Rectal smooth muscle tissue (tissue), 1 donor: Measurements from ENCODE around the gene CPNE6.
A peak's percentile ranks its signal among the peaks of the same experiment; 100 is the strongest.
"Not testable (repeated sequence)": the region's sequence is repeated elsewhere in the genome, so short reads cannot be mapped to it uniquely, and the experiment has no call there.

ENCODE experiments used
- H3K27ac ChIP-seq: one replicate; pipeline ENCODE4 v1.7.0; 2013; ENCODE audit warnings: low read depth, low read length, inconsistent platforms
- H3K27me3 ChIP-seq: one replicate; pipeline ENCODE4 v1.7.0; 2013; ENCODE audit warnings: low read length; ENCODE audit not compliant: control insufficient read depth, insufficient read depth
- H3K36me3 ChIP-seq: one replicate; pipeline ENCODE4 v1.7.0; 2013; ENCODE audit warnings: low read length; ENCODE audit not compliant: control insufficient read depth, insufficient read depth
- H3K4me1 ChIP-seq: one replicate; pipeline ENCODE4 v1.7.0; 2013; ENCODE audit warnings: low read length; ENCODE audit not compliant: control insufficient read depth, insufficient read depth
- H3K4me3 ChIP-seq: one replicate; pipeline ENCODE4 v1.7.0; 2013; ENCODE audit warnings: low read length
- H3K9ac ChIP-seq: one replicate; pipeline ENCODE4 v1.7.0; 2013; ENCODE audit warnings: low read length

The CPNE6 gene

DNA sequence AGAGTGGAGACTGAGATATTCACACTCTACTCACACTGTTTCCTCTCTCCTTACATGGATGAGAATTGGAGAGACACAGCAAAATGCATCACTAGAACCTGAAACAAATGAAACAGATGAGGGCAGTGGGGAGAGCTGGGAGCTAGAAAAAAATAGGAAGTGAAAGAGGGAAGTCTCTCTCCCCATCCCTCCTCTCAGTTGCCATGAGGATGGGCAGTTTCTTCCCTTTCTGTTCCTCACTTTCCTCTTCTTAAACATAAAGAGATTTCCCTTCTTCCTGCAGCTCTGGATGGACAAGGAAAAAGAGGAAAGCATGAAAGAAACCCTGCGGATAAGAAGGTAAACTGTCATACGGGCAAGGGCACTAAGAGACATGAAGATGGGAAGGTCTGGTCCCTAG lies 22.4 kb upstream of the CPNE6 start:
- not testable (repeated sequence) for H3K36me3 ChIP-seq, H3K4me3 ChIP-seq, H3K27me3 ChIP-seq, H3K4me1 ChIP-seq, H3K27ac ChIP-seq, H3K9ac ChIP-seq

DNA sequence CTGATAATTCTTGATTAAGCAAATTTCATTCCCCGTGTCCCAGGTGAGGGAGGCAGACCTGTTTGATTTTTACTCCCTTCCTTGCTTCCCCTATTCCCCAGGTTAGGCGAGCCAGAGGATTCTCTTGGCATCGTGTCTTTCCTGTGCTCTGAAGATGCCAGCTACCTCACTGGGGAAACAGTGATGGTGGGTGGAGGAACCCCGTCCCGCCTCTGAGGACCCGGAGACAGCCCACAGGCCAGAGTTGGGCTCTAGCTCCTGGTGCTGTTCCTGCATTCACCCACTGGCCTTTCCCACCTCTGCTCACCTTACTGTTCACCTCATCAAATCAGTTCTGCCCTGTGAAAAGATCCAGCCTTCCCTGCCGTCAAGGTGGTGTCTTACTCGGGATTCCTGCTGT lies 20.6 kb upstream of the CPNE6 start:
- H3K4me3 ChIP-seq, H3K36me3 ChIP-seq, H3K27me3 ChIP-seq, H3K9ac ChIP-seq, H3K4me1 ChIP-seq, H3K27ac ChIP-seq: not testable (repeated sequence)

DNA sequence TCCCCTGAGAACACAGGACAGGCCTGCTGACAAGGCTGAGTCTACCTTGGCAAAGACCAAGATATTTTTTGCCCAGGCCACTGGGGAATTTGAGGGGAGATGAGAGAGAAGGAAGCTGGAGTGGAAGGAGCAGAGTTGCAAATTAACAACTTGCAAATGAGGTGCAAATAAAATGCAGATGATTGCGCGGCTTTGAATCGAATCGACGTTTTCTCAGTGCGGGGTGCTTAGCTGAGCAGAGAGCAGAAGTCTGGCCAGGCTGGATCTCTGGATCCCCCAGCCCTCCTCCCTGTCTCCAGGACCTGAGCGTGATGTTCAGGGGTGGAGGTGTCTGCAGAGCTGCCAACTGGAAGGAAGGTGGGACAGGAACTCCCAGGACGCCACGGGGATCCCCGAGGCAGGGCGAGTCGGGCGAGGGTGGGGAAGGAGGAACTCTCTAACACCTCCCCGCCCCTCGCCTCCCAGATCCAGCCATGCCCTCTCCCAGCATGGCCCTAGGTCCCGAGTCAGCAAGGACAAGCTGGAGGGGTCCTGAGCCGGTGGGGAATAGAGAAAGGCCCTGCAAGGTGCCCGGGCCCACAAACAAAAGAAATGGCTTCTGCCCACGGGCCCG lies 20.1 kb upstream of the CPNE6 start:
- Histone ChIP-seq H3K27ac (peak overlapping the region; percentile 65), H3K4me3 (peak overlapping the region; percentile 73), H3K9ac (peak overlapping the region; percentile 53), H3K36me3 (no peaks in the 10 kb centered on the region), H3K27me3 (no peaks in the 10 kb centered on the region), H3K4me1 (no peaks in the 10 kb centered on the region)

DNA sequence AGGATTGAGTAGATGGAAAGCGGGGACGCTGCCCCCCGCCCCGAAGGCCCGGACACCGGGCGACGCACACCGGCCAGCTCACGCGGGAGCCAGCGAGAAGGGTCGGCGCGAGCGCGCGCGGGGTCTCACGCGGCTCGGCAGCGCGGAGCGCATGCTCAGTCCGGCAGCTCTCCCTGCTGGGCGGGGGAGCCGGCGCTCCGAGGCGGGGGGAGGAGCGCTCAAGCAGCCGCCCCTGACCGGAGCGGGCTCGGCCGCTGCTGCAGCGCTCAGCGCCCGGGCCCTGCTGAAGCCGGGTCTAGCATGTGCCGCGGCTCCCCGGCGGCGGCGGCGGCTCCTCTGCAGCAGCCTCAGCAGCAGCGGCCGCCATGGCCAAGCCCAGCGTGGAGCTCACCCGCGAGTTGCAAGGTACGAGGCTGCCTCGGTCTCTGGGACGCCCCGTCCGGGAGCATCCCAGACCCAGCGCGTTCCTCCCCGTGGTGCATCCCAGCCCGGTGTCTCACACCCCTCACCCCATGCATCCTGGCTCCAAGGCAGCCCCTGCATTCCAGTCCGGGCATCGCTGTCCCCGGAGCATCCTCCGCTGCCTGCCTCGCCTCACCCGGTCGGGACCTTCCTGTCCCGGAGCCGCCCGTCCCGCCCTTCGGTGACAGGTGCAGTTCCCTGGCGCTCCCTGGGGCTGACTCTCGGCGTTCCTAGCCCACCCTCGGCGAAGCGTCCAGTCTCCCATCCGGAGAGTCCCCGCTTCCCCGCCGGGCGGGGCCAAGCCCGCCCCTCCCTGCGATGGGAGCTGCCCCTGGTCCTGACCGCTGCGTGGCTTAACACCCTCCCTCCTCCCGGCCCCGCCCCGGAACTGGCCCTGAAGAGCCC lies 19.3 kb upstream of the CPNE6 start, which contains the start of gene CARMIL3:
Gene CARMIL3 (plus strand): TSS at position 221 of the 867 bp plus-strand sequence. CDS start 145 bp downstream, at position 366.
- no peaks in the 10 kb centered on the region for H3K27me3 ChIP-seq
- H3K9ac ChIP-seq: peak within 1 kb of the TSS; percentile 53
- H3K4me1 ChIP-seq: no peaks in the 10 kb centered on the region
- H3K4me3 ChIP-seq: peak within 1 kb of the TSS; percentile 73
- H3K27ac ChIP-seq: peak within 1 kb of the TSS; percentile 65
- H3K36me3 ChIP-seq: no peaks in the 10 kb centered on the region

DNA sequence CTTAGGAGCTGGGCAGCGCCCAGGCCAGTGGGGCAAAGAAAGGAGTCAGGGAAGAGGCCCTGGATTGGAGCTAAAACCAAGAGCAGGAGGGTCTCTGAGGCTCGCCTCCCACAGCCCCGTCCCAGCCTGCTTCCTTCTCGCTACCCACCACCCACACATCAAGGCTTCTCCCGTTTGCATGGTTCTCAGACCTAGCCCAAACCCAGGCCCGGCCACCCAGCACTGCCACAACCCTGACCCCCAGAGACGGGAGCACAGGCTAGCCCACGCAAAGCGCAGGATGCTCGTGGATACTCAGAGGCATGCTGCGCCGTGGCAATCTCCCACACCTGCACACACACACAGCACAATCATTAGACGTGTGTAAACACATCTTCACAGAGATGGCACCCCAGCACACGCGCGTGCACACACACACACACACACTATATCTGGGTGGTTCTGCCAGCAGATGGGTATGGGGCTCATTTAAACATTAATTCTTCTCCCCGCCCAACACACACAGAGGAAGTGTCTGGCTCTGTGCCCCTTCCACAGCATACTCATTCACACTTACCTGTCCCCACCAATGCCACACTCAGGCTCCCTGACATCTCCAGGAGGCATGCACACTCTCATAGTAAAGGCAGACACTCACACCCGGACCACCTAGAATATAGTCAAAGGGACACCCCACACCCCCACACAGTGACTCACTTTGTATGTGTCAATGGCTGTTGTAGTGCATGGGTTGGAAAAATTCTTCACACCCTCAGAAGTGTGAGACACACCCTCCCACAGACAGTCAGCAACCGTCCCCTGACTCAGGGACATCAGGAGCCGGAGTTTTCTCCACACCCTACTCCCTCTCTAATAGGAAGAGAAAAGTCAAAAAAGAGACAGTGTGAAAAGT lies 18.5 kb upstream of the CPNE6 start:
- H3K36me3 ChIP-seq: no peaks in the 10 kb centered on the region
- H3K4me1 ChIP-seq: no peaks in the 10 kb centered on the region
- no peak overlapping the region for H3K9ac ChIP-seq
- no peak overlapping the region for H3K27ac ChIP-seq
- H3K4me3 ChIP-seq: peak overlapping the region; percentile 73
- H3K27me3 ChIP-seq: no peaks in the 10 kb centered on the region

DNA sequence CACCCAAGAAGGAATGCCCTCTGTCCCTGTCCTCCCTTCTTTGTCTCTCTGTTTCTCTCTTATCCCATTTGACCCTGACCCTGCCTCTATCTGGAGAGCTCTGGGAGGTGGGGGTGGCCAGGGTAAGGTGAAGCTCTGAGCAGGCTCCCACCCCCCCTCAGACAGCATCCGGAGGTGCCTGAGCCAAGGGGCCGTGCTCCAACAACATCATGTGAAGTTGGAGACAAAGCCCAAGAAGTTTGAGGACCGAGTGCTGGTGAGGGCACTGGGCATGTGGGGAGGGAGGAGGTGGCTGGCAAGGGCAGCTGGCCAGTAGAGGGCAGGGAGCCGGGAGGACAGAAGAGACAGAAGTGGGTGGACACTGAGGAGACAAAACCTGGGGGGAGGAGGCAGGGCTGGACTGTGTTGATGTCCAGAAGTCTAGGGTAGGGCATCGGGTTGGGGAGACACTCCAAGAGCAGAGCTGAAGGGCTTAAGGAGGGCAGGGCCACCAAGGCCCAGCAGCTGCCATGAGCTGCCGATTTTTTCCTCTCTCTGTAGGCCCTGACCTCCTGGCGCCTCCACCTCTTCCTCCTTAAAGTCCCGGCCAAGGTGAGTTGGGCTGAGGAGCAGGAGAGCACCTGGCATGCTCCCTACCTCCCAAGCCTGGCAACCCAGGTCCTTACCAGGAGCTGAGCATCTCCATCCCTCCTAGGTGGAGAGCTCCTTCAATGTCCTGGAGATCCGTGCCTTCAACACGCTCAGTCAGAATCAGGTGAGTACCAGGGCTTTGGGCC lies 17.6 kb upstream of the CPNE6 start:
- Histone ChIP-seq H3K27ac (no peak overlapping the region), H3K4me3 (no peak overlapping the region), H3K27me3 (no peaks in the 10 kb centered on the region), H3K36me3 (no peaks in the 10 kb centered on the region), H3K4me1 (no peaks in the 10 kb centered on the region), H3K9ac (no peak overlapping the region)

DNA sequence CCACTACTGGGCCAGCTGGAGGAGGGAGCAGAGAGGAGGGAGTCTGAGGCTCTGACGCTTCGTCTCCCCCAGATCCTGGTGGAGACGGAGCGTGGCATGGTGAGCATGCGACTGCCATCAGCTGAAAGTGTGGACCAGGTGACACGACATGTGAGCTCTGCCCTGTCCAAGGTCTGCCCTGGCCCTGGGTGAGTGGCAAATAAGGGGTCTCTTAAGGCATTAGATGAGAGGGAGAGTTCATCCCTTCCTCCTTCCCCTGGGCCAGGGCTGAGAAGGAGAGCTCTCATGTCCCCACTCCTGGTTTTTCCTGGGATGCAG lies 17.1 kb upstream of the CPNE6 start:
- H3K4me3 ChIP-seq: no peak overlapping the region
- no peaks in the 10 kb centered on the region for H3K36me3 ChIP-seq
- H3K27me3 ChIP-seq: no peaks in the 10 kb centered on the region
- H3K9ac ChIP-seq: no peak overlapping the region
- no peak overlapping the region for H3K27ac ChIP-seq
- no peaks in the 10 kb centered on the region for H3K4me1 ChIP-seq

DNA sequence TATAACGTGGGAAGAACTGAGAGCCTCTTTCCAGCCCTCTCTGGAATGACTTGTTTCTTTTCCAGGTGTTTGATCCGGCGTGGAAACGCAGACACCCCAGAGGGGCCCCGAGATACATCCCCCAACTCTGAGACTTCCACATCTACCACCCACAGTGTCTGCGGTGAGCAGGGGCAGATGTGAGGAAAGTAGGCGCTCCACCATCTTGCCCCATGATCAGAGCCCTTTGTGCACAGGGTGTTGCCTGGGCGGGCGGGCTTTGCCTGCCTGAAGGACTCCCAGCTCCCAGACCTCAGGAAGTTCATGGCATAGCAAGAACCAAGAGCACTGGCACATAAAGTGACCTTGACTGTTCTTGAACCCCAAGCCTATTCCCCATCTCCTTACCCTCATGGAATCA lies 16.7 kb upstream of the CPNE6 start:
- no peak overlapping the region for H3K27ac ChIP-seq
- no peaks in the 10 kb centered on the region for H3K27me3 ChIP-seq
- H3K4me1 ChIP-seq: no peaks in the 10 kb centered on the region
- H3K9ac ChIP-seq: no peak overlapping the region
- no peak overlapping the region for H3K4me3 ChIP-seq
- H3K36me3 ChIP-seq: no peaks in the 10 kb centered on the region

DNA sequence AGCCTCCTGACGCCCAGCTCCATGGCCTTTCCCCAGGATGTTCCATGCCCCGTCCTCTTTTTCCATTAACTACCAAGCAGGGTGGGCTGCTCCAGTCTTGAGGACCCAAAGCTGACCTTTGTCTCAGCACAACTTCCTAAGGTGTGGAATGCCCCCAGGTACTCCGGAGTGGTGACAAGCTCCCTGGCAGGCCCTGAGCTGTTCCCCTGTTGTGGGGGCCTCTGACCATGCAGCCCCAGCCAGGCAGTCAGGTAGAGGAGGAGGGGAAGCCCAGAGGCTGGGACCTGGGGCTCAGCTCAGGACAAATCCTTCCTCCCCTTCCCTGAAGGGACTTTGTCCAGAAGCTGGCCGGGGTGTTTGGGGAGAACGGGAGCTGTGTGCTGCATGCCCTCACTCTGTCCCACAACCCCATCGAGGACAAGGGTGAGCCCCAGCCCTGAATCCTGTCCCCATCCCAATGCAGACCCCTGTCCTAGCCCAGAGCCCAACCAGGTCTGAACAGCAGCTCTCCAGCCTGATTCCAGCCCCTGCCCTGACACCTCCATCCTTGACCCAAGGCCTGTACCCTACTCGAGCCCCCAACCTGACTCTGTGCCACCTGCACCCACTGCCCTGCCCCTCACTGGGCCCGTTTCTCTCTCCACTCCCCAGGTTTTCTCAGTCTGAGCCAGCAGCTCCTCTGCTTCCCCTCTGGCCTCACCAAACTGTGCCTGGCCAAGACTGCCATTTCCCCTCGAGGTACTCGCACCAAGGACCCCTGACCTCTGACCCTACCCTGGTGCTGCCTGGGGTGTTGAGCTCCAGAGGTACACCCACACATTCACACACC lies 15.2 kb upstream of the CPNE6 start:
- Histone ChIP-seq H3K4me3 (no peak overlapping the region), H3K4me1 (no peaks in the 10 kb centered on the region), H3K36me3 (no peaks in the 10 kb centered on the region), H3K27ac (no peak overlapping the region), H3K9ac (no peak overlapping the region), H3K27me3 (no peaks in the 10 kb centered on the region)

DNA sequence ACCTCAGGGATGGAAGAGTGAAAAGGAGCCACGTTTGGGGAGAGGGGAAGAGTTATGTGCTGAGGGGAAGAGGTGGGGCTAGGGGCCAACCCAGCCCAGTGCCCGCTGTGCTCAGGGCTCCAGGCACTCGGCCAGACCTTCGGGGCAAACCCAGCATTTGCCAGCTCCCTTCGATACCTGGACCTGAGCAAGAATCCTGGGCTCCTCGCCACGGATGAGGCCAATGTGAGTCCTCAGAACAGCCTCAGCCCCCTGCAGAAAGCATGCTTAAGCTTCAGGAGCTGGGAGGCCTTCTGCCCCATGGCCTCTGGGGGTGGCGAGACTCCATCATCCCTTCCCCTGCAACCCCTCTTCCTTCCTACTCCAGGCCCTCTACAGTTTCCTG lies 14.6 kb upstream of the CPNE6 start:
- Histone ChIP-seq H3K27me3 (no peaks in the 10 kb centered on the region), H3K27ac (no peak overlapping the region), H3K36me3 (no peaks in the 10 kb centered on the region), H3K4me1 (no peaks in the 10 kb centered on the region), H3K9ac (no peak overlapping the region), H3K4me3 (no peak overlapping the region)

DNA sequence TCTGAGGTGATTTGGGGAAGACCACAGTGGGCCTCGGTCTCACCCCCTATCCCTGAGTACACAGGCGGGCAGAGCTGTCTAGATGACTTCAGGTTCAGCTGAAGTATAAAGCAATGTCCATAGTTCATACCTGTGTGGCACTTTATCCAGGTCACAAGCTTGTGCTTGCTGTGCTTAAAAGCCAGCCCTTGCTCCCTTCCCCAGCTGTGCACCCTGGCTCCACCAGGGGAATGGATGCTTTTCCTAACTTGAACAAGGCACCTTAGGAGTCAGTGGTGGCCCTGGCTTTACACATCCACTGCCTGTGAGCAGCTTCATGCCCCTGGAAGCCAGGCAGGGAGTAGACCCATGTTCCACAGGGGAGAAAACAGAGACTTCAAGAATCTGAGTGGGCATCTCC lies 14.1 kb upstream of the CPNE6 start:
- Histone ChIP-seq H3K4me1 (no peaks in the 10 kb centered on the region), H3K36me3 (no peaks in the 10 kb centered on the region), H3K27me3 (no peaks in the 10 kb centered on the region), H3K4me3 (no peak overlapping the region), H3K27ac (no peak overlapping the region), H3K9ac (no peak overlapping the region)
